CD4-positive, alpha-beta memory T cell (primary cell): ENCODE results near the gene IRAK3. TPM values are rescaled to one million over a fixed set of nuclear protein-coding genes. Genes with fewer than 3 reads are reported as not detected.

ENCODE experiments used
- CTCF ChIA-PET: fragments of 350-600 bp; sonication (Branson Sonifier 250); formaldehyde crosslinking; loops from one replicate; lab custom pipeline; 2021; ENCODE audit warnings: inconsistent platforms; ENCODE audit not compliant: partially characterized antibody; lab: Charles Lee
- POLR2A ChIA-PET: fragments of 350-600 bp; sonication (Branson Sonifier 250); formaldehyde crosslinking; loops from one replicate; lab custom pipeline; 2021; ENCODE audit not compliant: partially characterized antibody; lab: Charles Lee
- DNase-seq, 5 donors: peaks; one replicate each; pipeline versions ENCODE4 v3.0.0 to v3.0.0-alpha.2; 2020 to 2022; ENCODE audit warnings: mixed read lengths in 1 of 5
- H3K27ac ChIP-seq: one replicate; pipeline ENCODE4 v1.7.0; 2013; ENCODE audit warnings: low read depth, low read length
- H3K27me3 ChIP-seq: 2 replicates; pipeline ENCODE4 v1.7.0; 2013; ENCODE audit warnings: mild to moderate bottlenecking, low read length, moderate library complexity; ENCODE audit not compliant: insufficient read depth
- H3K36me3 ChIP-seq: 2 replicates; pipeline ENCODE4 v1.7.0; 2013; ENCODE audit warnings: mild to moderate bottlenecking, low read length, moderate library complexity; ENCODE audit not compliant: insufficient read depth
- H3K4me1 ChIP-seq: 2 replicates; pipeline ENCODE4 v1.7.0; 2013; ENCODE audit warnings: mild to moderate bottlenecking, low read length, moderate library complexity; ENCODE audit not compliant: insufficient read depth
- H3K4me3 ChIP-seq, 2 donors: one replicate each; pipeline ENCODE4 v1.7.0; 2013; ENCODE audit warnings: low read length in 2 of 2, mild to moderate bottlenecking in 1 of 2
- H3K9me3 ChIP-seq, 2 donors: one replicate each; pipeline ENCODE4 v1.7.0; 2013; ENCODE audit warnings: low read length in 2 of 2, control low read depth in 1 of 2; ENCODE audit not compliant: control insufficient read depth in 1 of 2
- H3K27ac Mint-ChIP-seq, 7 donors: one replicate each; pipeline ENCODE4 v1.8.0; 2020 to 2021; ENCODE audit warnings: mixed read lengths in 7 of 7, mild to moderate bottlenecking in 6 of 7, inconsistent platforms in 3 of 7, moderate library complexity in 3 of 7
- H3K27me3 Mint-ChIP-seq, 2 donors: one replicate each; pipeline ENCODE4 v1.8.0; 2020 to 2021; ENCODE audit warnings: mixed read lengths in 2 of 2
- H3K36me3 Mint-ChIP-seq, 2 donors: one replicate each; pipeline ENCODE4 v1.8.0; 2020 to 2021; ENCODE audit warnings: mixed read lengths in 2 of 2, inconsistent platforms in 1 of 2, mild to moderate bottlenecking in 1 of 2
- H3K4me1 Mint-ChIP-seq, 4 donors: one replicate each; pipeline ENCODE4 v1.8.0; 2020 to 2021; ENCODE audit warnings: mixed read lengths in 4 of 4, mild to moderate bottlenecking in 1 of 4
- H3K4me3 Mint-ChIP-seq, 8 donors: one replicate each; pipeline ENCODE4 v1.8.0; 2020 to 2021; ENCODE audit warnings: mixed read lengths in 8 of 8, mild to moderate bottlenecking in 7 of 8, moderate library complexity in 6 of 8, inconsistent platforms in 3 of 8
- H3K9me3 Mint-ChIP-seq, 8 donors: one replicate each; pipeline ENCODE4 v1.8.0; 2020 to 2021; ENCODE audit warnings: mixed read lengths in 8 of 8, mild to moderate bottlenecking in 5 of 8, inconsistent platforms in 3 of 8, moderate library complexity in 1 of 8
- intact Hi-C: fragments of 100-400 bp; cut with micrococcal nuclease; formaldehyde crosslinking; loops from one replicate; pipeline ENCODE4 v1.15.1; 2023
- polyA plus RNA-seq, 2 donors: library from polyadenylated mRNA; unstranded; fragments of 300-500 nt; fragmentation: Illumina TruSeq; gene quantifications; one replicate each; pipeline ENCODE4 v1.2.3, GENCODE V29; 2021
- total RNA-seq, 2 experiments: library from RNA; stranded (reverse); gene quantifications; one replicate each; pipeline ENCODE4 v1.2.3, GENCODE V29; 2021

The IRAK3 gene
- total and polyA plus RNA-seq, 4 experiments from 2014 or later, result 0.14 to 0.47 (median 0.44) TPM; not detected in 1

GRCh38 chr12:66252771-66253170, 63.8 kb downstream of the IRAK3 start:
- Histone ChIP-seq H3K4me1 (no peaks in the 10 kb centered on the region), H3K9me3 (no peaks in the 10 kb centered on the region), H3K36me3 (no peaks in the 10 kb centered on the region), H3K27ac (no peak overlapping the region), H3K27me3 (no peaks in the 10 kb centered on the region), H3K4me3 (no peak overlapping the region)
- Mint-ChIP-seq H3K36me3 (no peaks in the 10 kb centered on the region), H3K27ac (no peak overlapping the region), H3K4me1 (no peaks in the 10 kb centered on the region), H3K27me3 (peaks cover 1 to 4% of the 10 kb centered on the region in 2 donors), H3K4me3 (no peak overlapping the region), H3K9me3 (peaks cover 0 to 2% (median 0%) of the 10 kb centered on the region in 8 donors)
- intact Hi-C loops, result no loop called here
- CTCF ChIA-PET, result interaction anchor here (1.2 kb wide), 1 partner anchor 14 kb away, joined by 3 read pairs; no protein-coding TSS in a partner anchor
- no peak for DNase-seq
- POLR2A ChIA-PET, result no interaction called here

DNA sequence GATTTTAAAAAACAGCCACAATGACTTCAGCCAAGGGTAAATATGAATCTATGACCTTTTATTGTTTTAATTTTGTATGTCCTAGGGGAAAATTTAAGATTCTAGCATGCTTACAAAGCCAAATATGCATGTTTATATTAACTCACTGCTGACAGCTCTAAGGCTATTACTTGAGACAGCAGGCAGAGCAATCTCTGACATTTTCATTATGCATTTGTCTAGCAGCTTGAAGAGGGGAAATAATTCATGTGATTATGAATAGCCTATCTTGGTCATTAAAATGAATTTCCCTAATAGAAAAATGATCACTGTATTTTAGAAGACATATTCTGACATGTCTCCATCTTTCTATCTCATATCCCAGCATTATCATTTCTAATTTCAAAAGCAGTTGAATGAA, 66.7 kb downstream of the IRAK3 start:
- no peaks in the 10 kb centered on the region for H3K9me3 Mint-ChIP-seq
- peaks cover 1 to 4% of the 10 kb centered on the region in 2 donors for H3K27me3 Mint-ChIP-seq
- H3K4me1 ChIP-seq, result no peaks in the 10 kb centered on the region

DNA sequence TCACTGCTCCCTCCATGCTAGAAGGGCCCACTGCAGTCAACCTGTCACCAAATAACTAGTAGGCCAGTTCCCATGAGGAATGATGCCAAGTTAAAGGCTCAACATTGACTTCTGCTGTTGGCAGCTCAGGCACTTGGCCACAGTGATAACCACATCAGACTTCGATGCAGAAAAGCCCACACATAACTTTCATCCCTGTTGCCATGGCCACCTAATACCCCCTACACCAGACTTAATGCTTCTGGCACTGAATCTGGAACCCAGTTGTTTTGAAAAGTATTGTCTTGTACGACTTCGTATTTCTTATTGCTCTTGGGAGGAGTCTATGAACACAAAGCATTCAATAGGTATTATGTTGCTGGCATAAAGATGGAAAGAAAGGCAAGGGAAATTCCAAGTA, 69.0 kb downstream of the IRAK3 start:
- Mint-ChIP-seq H3K9me3 (no peaks in the 10 kb centered on the region), H3K27ac (no peak overlapping the region), H3K4me3 (no peak overlapping the region), H3K36me3 (no peaks in the 10 kb centered on the region), H3K27me3 (peaks cover 0 to 1% of the 10 kb centered on the region in 2 donors), H3K4me1 (no peaks in the 10 kb centered on the region)
- Histone ChIP-seq H3K36me3 (no peaks in the 10 kb centered on the region), H3K4me1 (no peaks in the 10 kb centered on the region), H3K27me3 (no peaks in the 10 kb centered on the region), H3K9me3 (no peaks in the 10 kb centered on the region), H3K4me3 (no peak overlapping the region), H3K27ac (no peak overlapping the region)
- ChIA-PET CTCF (no interaction called here), POLR2A (no interaction called here)
- intact Hi-C loops, result no loop called here
- DNase-seq, result no peak

More for the DNA sequence above, 66.7 kb downstream of the IRAK3 start:
- H3K36me3 Mint-ChIP-seq, result no peaks in the 10 kb centered on the region
- no peaks in the 10 kb centered on the region for H3K4me1 Mint-ChIP-seq
- H3K4me3 Mint-ChIP-seq, result no peak overlapping the region
- POLR2A ChIA-PET, result no interaction called here
- intact Hi-C loops, result no loop called here
- CTCF ChIA-PET, result no interaction called here
- no peak overlapping the region for H3K4me3 ChIP-seq
- H3K27ac ChIP-seq, result no peak overlapping the region
- no peaks in the 10 kb centered on the region for H3K36me3 ChIP-seq
- no peaks in the 10 kb centered on the region for H3K9me3 ChIP-seq
- no peaks in the 10 kb centered on the region for H3K27me3 ChIP-seq
- no peak overlapping the region for H3K27ac Mint-ChIP-seq
- DNase-seq, result no peak

GRCh38 chr12:66262737-66263136, 73.7 kb downstream of the IRAK3 start:
- no peak for DNase-seq
- H3K4me1 Mint-ChIP-seq, result no peaks in the 10 kb centered on the region
- no peaks in the 10 kb centered on the region for H3K9me3 Mint-ChIP-seq
- H3K27ac ChIP-seq, result no peak overlapping the region
- no peaks in the 10 kb centered on the region for H3K4me1 ChIP-seq
- H3K27me3 ChIP-seq, result no peaks in the 10 kb centered on the region
- intact Hi-C loops, result no loop called here
- POLR2A ChIA-PET, result no interaction called here
- no peak overlapping the region for H3K27ac Mint-ChIP-seq
- no peaks in the 10 kb centered on the region for H3K9me3 ChIP-seq
- no peaks in the 10 kb centered on the region for H3K36me3 Mint-ChIP-seq
- H3K27me3 Mint-ChIP-seq, result peaks cover 0 to 9% of the 10 kb centered on the region in 2 donors
- CTCF ChIA-PET, result no interaction called here
- no peak overlapping the region for H3K4me3 Mint-ChIP-seq
- no peak overlapping the region for H3K4me3 ChIP-seq
- no peaks in the 10 kb centered on the region for H3K36me3 ChIP-seq

GRCh38 chr12:66268562-66268961, 79.5 kb downstream of the IRAK3 start:
- H3K36me3 ChIP-seq, result no peaks in the 10 kb centered on the region
- H3K4me1 ChIP-seq, result peaks cover 13% of the 10 kb centered on the region
- DNase-seq, result no peak
- no peak overlapping the region for H3K4me3 ChIP-seq
- H3K27ac Mint-ChIP-seq, result no peak overlapping the region
- intact Hi-C loops, result no loop called here
- H3K27ac ChIP-seq, result no peak overlapping the region
- peaks cover 0 to 9% of the 10 kb centered on the region in 2 donors for H3K27me3 Mint-ChIP-seq
- no peaks in the 10 kb centered on the region for H3K36me3 Mint-ChIP-seq
- ChIA-PET CTCF (interaction anchor here (0.6 to 16.8 kb wide), 7 partner anchors 10 to 425 kb away, joined by 3 to 445 read pairs (median 34); partner anchors contain the start of gene HELB), POLR2A (no interaction called here)
- H3K9me3 Mint-ChIP-seq, result no peaks in the 10 kb centered on the region
- H3K9me3 ChIP-seq, result no peaks in the 10 kb centered on the region
- no peaks in the 10 kb centered on the region for H3K27me3 ChIP-seq
- H3K4me3 Mint-ChIP-seq, result no peak overlapping the region
- peaks cover 1 to 10% (median 4%) of the 10 kb centered on the region in 4 donors for H3K4me1 Mint-ChIP-seq

GRCh38 chr12:66269142-66269541, 80.1 kb downstream of the IRAK3 start:
- Histone ChIP-seq H3K4me3 (no peak overlapping the region), H3K27ac (no peak overlapping the region), H3K4me1 (peaks cover 13% of the 10 kb centered on the region), H3K36me3 (no peaks in the 10 kb centered on the region), H3K27me3 (no peaks in the 10 kb centered on the region), H3K9me3 (no peaks in the 10 kb centered on the region)
- intact Hi-C loops, result loop anchor here (1.0 kb wide), 2 partner anchors 140 to 425 kb away; no protein-coding TSS in a partner anchor
- Mint-ChIP-seq H3K36me3 (no peaks in the 10 kb centered on the region), H3K4me3 (no peak overlapping the region), H3K27me3 (peaks cover 0 to 4% of the 10 kb centered on the region in 2 donors), H3K9me3 (no peaks in the 10 kb centered on the region), H3K4me1 (peaks cover 1 to 10% (median 4%) of the 10 kb centered on the region in 4 donors), H3K27ac (no peak overlapping the region)
- DNase-seq, result no peak
- POLR2A ChIA-PET, result interaction anchor here (0.6 to 2.0 kb wide), 7 partner anchors 9 to 140 kb away, joined by 3 to 8 read pairs (median 5); partner anchors contain the start of gene HELB
- CTCF ChIA-PET, result interaction anchor here (0.7 to 16.8 kb wide), 28 partner anchors 10 to 591 kb away, joined by 3 to 445 read pairs (median 5); partner anchors contain the start of gene HELB

DNA sequence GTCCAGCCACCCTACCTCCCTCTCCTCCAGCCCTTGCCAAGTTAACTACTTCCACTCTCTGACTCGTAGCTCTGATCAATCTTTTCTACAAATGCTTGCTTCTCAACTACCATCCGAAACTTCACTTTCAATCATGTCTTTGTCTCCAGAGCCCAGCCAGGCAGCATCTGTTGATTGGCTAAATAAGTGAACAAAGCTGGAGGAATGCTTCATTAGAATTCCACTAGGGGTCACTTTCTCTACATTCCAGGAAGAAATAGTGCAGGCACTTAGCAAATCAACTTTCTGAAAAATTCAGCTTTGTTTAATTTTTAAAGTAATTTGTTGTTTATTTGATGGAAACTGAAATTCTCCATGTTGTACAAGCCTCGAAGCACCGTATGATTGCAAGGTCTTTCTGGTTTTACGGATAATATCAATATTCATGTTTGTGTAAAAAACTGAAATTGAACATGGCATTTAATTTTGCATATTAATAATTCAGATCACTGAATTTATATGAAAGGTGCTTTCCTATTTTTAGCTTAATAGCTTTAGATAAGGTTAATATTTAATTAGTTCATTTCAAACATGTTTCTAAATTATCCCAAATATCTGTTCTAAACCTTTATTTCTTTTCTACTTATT, 80.9 kb downstream of the IRAK3 start:
- intact Hi-C loops, result loop anchor here (1.0 to 10.0 kb wide), 4 partner anchors 19 to 424 kb away; no protein-coding TSS in a partner anchor
- Mint-ChIP-seq H3K27me3 (no peaks in the 10 kb centered on the region), H3K36me3 (no peaks in the 10 kb centered on the region), H3K27ac (no peak overlapping the region), H3K4me1 (peaks cover 1 to 10% (median 4%) of the 10 kb centered on the region in 4 donors), H3K4me3 (no peak overlapping the region), H3K9me3 (no peaks in the 10 kb centered on the region)
- Histone ChIP-seq H3K36me3 (no peaks in the 10 kb centered on the region), H3K27me3 (no peaks in the 10 kb centered on the region), H3K9me3 (no peaks in the 10 kb centered on the region), H3K4me3 (no peak overlapping the region), H3K4me1 (peaks cover 13% of the 10 kb centered on the region), H3K27ac (no peak overlapping the region)
- POLR2A ChIA-PET, result interaction anchor here (0.6 to 2.0 kb wide), 9 partner anchors 9 to 139 kb away, joined by 3 to 8 read pairs (median 4); partner anchors contain the start of genes HELB and LLPH
- DNase-seq, result peak in 4 of 5 donors; percentile 51 to 59 (median 54)
- CTCF ChIA-PET, result interaction anchor here (0.6 to 16.8 kb wide), 37 partner anchors 9 to 590 kb away, joined by 3 to 445 read pairs (median 4); partner anchors contain the start of gene HELB
